Fibroblast of skin of right biceps (primary cell): ENCODE results near the gene PGBD4.

ENCODE experiments used
- DNase-seq: peaks from one replicate; pipeline ENCODE4 v3.0.0-alpha.2; 2013

Gene PGBD4

DNA sequence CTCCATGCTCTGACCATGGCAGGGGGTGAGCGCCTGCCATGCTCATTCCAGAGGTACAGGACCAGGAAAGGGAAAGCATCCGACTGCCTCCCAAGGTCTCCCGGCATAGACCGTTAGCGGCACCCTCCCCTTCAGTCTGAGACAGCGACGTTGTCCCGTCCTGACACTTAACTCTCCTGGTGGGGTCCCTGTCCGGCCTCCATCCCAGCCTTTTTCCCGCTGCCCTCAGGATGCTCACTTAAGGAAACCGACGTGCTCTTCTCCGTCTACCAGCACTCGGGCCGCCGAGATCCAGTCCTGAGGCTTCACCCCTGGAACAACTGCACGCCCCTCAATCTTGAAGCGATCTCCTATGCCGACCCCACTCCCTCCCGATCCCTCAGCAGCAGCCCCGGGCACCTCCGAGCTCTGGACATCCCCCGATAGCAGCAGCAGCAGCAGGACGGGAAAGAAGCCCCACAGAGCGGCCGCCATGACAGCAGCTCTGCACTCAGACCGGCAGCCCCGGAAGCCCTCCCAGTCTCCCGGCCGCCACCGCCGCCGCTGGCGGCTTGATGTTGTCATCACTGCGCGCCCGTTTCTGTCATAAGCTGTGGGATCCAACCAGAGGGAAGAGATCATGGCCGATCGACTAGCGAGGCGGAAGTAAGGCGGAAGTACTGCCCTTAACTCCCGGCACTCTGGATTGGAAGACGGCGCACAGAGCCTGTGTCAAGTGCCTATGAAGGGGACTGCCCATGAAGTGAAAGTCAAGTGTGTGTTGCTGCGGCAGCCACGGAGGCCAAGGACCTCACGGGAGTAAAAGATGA, at the start of gene PGBD4, which contains the start of gene EMC7:
TSS of gene PGBD4 (plus strand) at position 718 of the 809 bp plus-strand sequence. CDS start 449 bp downstream, outside the sequence.
TSS of gene EMC7 (minus strand) at position 497 of the 809 bp plus-strand sequence. CDS start at position 474, 23 bp downstream.
- peak; percentile 99 for DNase-seq

DNA sequence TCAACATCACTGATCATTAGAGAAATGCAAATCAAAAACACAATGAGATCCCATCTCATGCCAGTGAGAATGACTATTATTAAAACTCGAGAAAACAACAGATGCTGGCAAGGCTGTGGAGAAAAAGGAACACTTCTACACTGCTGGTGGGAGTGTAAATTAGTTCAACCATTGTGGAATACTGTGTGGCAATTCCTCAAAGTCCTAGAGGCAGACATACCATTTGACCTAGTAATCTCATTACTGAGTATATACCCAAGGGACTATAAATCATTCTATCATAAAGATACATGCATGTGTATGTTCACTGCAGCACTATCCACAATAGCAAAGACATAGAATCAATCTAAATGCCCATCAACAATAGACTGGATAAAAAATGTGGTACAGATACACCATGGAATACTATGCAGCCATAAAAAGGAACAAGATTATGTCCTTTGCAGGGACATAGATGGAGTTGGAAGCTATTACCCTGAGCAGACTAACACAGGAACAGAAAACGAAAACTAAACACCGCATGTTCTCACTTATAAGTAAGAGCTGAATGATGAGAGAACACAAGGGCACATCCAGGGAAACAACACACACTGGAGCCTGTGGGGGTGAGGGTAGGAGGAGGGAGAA, 47.7 kb upstream of the PGBD4 start:
- peak; percentile 38 for DNase-seq

DNA sequence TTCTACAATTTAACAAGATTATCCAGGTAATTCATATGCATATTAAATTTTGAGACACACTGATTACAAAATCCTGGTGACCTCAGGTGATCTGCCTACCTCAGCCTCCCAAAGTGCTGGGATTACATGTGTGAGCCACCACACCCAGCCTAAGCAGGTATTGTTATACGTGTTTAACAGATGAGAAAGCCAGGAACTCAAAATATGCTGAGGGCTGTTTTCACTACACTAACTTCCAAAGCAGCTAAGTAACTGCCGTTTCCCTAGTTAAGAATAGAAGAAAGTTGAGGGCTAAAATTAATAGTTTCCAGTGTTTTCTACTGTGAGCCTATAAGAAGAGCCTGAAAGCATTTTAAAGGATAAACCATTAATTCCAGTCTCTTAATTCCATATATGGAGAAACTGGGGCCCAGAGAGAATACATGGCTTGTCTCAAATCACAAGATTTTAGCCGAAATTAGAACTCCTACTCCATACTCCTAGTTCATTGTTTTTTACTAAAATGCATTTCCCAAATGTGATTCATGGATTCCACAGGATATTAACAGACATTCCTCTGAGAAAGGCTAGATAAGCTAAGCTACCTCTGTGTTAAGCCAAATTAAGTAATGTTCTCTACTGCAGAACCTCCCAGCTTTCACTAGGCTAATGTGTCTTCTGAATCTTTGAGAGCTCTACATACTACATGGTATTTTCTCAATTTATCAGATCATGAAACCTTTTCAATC, 45.9 kb upstream of the PGBD4 start:
- DNase-seq, result peak; percentile 94

DNA sequence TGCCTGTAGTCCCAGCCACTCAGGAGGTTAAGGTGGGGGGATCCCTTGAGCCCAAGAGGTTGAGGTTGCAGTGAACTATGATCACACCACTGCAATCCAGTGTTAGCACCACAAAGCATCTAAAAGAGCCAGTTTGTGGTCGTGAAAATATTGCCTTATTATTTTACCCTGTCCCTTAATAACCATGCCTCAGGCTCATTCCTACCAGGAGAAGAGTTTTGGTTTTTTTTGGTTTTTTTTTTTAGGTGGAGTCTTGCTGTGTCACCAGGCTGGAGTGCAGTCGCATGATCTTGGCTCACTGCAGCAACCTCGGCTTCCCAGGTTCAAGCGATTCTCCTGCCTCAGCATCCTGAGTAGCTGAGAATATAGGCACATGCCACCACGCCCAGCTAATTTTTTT, 45.0 kb upstream of the PGBD4 start:
- peak; percentile 56 for DNase-seq

DNA sequence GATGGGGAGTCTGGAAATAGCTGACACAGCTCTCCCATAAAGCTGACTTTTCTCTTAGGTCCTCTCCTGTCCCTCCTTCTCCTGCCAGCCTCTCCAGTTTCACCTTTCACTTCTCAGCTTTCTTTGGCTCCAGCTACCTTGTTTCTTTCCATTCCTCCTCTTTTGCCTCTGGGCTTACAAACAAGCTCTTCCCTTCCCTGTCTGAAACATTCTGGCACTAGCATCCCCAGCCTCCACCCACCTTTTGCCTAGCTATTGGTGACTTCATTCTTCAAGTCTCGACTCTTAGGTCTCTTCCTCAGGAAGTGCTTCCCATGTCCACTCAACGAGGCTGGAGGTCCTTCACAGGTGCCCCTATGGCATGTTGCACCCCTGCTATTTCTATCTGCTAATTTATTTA, 42.4 kb upstream of the PGBD4 start:
- no peak for DNase-seq

DNA sequence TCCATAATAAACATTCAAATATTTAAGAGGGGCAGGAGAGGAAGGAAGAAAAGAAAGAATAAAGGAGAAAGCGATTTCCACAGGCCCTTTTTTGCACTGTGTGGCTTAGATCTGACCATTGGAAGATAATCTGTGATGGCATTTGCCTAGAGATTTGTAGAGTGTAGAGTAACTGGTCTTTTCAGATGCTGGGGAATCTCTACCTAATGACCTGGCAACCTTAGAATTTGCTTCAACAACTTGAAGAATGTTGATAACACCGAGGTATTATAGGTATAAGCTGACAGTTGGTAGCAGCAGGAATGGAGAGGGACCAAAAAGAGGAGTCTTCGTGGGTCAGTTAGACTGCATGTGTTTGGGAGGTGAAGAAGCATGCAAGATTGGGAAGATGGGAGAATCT, 41.9 kb upstream of the PGBD4 start:
- no peak for DNase-seq

DNA sequence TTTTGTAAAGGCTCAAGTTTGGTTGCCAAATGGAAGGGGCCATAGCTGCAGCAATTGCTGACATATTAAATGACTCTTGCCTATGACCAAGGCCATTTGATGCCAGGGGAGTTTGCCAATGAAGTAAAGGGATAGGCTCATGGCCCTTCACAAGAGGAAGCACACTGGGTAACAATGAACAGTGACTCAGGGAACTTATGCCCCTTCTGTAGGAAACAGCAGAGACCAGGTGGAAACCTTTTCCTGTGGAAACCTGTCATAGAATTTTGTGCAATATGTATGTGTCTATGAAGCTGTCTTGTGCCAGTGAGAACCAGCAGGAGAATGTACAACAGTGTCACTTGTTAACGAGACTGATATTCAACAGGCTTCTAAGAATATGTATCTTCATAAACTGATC, 37.4 kb upstream of the PGBD4 start:
- no peak for DNase-seq

DNA sequence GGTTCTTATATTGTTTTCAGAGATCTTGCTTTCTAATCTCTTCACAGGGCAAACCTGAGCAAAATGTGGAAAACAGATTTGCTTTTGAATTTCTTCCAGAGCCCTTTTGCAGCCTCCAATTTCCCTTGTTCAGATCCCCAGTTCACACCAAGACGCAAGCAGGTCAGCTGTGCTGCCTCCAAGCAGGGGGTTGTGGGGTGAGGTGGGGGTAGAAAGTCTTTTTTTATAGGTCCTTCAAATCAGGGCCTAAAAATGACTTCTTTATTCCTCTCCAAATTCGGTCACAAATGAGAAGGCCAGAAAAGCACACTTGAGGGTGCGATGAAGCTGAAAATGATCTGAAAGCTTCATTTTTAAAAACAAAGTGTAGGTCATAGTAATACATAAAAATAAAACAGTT, 36.6 kb upstream of the PGBD4 start:
- DNase-seq, result no peak

DNA sequence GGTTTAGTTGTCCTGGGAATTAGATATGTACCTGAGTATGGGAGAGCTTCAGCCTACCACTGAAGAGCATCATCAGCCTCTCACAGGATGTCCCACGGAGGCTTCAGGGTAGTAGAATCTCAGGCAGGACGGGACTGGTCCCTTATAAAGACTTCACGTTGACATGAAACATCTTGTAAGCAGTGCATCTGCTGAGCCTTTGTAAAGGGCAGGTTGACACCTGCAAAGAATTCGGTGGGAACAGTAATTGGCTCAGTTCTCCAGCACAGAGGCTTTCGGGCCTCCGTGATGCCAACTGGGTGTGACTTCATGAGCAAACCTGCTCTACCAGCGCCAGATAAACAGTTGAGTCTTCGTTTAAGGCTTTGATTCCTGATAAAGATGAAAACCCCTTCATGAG, 35.9 kb upstream of the PGBD4 start:
- no peak for DNase-seq

DNA sequence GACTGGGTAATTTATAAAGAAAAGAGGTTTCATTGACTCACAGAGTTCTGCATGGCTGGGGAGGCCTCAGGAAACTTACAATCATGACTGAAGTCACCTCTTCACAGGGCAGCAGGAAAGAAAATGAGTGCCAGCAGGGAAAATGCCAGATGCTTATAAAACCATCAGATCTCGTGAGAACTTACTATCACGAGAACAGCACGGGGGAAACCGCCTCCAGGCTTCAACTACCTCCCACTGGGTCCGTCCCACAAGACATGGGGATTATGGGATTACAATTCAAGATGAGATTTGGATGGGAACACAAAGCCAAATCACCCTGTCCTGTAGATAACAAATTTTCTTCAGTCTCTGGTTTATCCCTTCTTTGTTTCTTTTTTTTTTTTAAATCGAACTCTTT, 31.9 kb upstream of the PGBD4 start:
- no peak for DNase-seq

DNA sequence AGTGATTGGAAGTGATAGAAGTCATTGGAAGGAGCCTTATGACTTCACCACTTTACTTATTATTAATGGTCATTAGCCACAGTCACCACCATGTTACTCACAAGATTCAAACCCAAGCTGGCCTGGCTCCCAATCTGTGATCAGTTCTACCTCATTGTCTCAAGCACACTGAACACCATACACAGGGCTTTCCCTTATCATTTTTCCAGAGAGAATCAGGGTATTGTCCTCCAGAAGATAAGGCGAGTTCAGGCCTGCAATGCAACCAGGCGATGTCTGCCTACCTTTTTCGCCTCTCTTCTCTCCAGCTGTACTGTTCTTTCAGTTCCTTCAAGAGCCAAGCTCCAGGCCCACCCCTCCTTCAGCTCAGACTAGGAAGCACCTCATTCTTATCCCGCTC, 25.1 kb upstream of the PGBD4 start:
- no peak for DNase-seq

DNA sequence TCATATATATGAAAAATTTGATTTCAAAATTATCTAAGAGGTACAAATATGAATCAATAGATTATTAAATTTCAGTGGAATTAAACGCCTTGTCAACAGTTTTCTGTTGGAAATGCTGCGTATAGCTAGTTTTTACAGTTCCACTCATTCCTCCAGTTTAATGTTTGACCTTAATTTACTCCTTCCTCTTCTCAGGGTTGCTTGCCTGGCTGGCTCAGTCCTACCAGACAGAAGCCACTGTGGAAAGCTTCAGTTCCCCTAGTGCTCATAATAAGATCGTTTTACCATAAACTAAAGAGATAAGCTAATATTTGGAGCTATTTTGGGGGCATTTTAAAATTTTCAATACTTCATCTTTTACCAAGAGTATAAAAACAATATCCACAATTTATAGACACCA, 23.0 kb upstream of the PGBD4 start:
- DNase-seq, result no peak

DNA sequence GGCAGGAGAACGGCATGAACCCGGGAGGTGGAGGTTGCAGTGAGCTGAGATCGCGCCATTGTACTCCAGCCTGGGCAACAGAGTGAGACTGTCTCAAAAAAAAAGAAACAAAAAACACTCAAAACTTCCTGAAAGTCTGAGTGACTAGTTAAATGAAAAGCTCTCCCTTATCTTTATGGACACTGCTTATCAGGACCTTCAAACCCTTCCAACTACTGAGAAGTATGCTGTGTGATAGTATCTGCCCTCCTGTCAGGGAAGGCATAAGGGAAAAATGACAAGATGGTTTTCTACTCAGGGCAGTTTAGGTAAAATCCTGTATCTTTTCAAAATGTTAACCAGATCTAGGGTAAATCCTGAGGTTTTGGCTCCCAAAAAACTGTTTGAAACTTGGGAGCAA, 22.0 kb upstream of the PGBD4 start:
- no peak for DNase-seq

DNA sequence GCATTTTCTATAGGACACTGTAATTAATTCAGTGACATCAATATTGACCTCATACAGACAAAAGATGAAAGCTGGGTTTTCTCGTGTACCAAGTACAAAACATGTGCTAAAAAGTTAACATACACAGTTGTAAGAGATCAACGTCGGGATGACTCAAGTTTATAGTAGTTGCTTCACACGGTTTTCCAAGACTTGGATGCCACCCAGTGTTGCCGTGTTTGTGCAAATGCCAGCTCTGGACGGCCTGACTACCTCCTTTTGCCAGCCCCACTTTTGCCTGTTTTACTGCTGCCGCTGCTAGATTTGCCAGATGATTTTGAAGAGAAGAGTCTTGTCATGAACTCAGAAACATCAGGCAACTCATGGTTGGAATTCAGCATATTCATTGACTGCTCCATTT, 17.8 kb upstream of the PGBD4 start:
- DNase-seq, result peak; percentile 5

DNA sequence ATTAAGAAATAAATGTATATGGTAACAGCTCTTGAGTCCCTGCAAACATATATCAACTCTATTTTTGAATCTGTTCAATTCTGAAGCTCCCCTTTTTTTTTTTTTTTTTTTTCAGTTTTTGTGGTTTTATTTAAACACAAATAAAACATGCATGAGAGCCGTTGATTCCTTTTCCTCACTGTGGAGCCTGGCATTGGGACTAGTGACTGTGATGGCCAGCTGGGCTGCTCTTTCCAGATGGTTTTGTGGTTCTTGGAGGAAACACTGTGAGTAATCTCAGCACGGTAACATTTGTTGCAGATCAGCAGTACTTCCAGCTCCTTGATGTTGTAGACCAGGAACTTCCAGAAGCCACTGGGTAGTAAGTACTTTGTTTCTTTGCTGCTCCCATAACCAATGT, 16.1 kb upstream of the PGBD4 start:
- no peak for DNase-seq

DNA sequence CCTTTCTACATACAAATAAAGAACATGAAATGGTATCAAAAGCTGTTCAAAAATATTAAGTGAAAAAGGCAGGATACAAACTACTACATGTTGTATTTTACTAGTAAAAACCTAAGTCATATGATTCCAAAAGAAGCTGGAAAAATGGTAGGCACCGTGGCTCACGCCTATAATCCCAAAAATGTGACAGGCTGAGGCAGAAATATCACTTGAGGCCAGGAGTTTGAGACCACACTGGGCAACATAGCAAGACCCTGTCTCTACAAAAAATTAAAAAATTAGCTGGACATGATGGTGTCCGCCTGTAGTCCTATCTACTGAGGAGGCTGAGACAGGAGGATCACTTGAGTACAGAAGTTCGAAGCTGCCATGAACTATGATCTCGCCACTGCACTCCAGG, 2.0 kb upstream of the PGBD4 start:
- DNase-seq, result no peak

DNA sequence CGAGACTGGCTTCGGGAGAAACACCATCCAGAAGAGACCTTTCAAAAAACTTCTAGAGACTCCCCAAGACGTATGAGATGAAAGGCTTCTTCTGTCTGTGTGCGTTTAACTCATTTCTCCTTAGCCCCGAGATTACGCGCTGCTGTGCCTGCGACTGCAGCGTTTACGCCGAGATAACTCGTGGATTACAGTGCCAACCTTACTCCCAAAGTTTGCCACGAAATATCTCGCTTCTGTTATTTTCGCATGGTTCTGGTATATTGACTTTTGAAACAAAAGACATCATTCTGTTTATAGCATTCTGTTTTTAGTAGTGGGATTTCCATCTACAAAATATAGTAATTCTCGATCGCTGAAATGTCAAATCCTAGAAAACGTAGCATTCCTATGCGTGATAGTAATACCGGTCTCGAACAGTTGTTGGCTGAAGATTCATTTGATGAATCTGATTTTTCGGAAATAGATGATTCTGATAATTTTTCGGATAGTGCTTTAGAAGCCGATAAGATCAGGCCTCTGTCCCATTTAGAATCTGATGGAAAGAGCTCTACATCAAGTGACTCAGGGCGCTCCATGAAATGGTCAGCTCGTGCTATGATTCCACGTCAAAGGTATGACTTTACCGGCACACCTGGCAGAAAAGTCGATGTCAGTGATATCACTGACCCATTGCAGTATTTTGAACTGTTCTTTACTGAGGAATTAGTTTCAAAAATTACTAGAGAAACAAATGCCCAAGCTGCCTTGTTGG, 467 bp downstream of the PGBD4 start:
- DNase-seq, result no peak

DNA sequence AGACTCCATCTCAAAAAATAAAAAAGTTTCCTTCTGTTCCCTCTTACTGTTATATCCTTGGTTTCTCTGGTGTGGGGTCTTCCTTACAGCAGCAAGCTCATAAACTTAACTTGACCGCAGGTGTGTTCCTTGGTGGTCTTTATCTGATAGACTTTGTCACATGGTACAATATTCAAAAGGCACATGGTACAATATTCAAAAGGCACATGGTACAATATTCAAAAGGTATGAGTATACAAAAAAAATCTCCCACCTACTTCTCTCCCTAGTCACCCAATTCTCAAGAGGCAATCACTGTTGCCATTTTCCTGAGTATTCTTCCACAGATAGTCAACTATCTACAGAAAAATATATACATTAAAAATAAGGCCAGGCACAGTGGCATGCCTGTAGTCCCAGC, 4.5 kb downstream of the PGBD4 start:
- no peak for DNase-seq

DNA sequence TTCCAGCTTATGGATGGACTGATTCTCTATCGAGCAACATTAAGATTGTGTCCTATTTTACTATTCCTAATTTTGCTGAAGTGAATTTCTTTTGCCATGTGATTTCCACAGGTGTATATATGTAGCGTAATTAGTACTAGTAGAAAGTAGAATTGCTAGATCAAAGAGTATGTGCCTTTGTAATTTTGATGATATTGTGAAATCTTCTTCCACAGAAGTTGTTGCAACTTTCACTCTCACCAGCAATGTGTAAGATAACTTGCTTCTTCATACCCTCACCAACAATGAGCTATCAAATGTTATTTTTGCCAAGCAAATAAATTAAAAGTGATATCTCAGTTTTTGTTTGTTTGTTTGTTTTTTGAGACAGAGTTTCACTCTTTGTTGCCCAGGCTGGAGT, 5.4 kb downstream of the PGBD4 start:
- DNase-seq, result no peak

DNA sequence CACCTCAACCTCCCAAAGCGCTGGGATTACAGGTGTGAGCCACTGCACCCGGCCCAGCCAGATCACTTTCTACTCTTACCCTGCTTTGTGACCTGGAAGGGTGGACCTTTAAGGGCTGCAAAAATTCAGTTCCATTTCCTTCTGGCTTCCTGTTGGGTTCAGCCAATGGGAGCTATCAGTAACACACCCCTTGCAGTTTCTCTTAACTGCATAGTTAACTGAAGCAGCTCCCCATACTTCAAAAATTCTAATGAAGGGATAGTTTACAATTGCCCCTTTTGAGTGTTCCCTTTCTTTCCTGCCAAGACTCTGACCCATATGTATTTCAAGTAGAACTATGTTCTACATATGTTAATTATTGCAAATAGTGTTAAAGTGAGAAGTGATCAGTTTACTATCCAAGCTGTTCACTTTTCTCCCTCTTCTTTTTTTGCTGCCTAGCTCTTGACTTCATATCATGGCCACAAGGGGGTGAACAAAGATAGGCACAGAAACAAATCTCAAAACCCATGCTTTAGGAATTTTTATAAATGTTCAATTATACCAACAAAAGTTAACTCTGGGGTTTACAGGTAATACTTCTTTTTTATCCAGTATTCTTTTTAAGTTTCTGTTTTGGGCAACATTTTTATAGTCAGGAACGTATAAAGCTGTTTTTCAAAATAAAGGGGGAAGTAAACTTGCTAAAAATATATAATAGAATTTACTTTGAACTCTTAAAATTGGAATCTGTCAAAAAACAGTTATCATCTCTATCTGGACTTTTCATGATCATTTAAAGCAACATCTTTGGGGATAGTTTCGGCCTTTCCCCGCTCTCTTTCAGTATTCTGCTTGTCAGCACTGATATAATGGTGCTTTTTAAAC, 8.1 kb downstream of the PGBD4 start:
- peak; percentile 43 for DNase-seq

DNA sequence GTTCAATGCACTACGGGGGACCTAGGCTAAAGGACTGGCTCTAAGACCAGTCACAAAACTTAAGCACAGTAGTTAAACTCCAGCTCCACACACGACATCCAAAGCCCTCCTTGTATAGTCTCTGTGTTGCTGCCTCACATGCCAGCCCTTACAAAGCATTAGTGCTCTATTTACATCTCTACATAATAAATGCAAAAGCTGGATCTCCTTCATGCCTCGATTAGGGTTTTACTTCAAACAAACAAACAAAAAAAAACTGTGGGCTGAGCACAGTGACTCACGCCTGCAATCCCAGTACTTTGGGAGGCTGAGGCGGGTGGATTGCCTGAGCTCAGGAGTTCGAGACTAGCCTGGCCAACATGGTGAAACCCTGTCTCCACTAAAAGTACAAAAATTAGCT, 9.6 kb downstream of the PGBD4 start:
- no peak for DNase-seq

DNA sequence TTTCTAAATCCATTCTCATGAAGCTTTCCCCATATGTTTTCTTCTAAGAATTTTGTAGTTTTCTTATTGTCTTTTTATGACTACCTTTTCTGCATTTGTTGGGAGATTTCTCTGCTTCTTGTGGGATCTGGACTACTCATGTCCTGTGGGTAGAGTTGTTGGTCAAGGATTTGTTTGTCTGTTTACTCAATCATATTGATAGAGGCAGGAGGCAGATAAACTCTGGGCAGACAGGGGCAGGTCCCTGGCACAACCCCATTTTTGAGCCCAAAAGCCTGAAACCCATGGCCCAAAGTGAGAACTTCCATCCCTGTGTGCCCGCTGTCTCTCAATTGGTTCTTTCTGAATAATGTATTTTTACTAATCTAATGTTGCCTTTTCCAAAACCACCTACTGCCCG, 12.3 kb downstream of the PGBD4 start:
- no peak for DNase-seq
